ENCODE results near the gene HPGDS. TPM values are rescaled to one million over a fixed set of nuclear protein-coding genes. Genes with fewer than 3 reads are reported as not detected.

The HPGDS gene
- total and polyA plus RNA-seq, 4 donors: 0.08 to 4.9 (median 0.18) TPM

DNA sequence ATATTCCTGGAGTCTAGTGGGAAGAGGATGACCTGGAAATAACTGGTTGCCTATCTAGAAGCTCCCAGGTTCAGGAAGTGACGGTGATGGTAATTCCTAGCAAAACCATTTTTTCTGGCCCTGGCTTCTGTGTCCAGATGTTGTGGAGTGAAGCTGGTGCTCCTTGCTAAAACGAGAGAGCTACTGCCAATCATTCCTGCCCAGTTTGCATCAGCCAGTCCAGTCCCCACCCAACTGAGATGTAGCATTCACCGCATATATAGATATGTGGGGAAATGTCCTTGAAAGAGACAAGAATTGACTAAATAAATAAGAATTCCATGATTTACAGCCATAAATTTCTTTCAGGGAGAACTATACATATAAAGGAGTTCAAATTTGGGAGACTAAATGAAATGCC lies 6.3 kb downstream of the HPGDS start:
- Histone ChIP-seq H3K27ac (ENCODE audit: low read depth in 1 of 2, low read length in 2 of 2) (no peak overlapping the region), H3K4me1 (ENCODE audit: control insufficient read depth in 4 of 4, insufficient read depth in 4 of 4, low read length in 3 of 4) (no peaks in the 10 kb centered on the region), H3K9me3 (ENCODE audit: control insufficient read depth in 4 of 4, low read length in 3 of 4) (no peaks in the 10 kb centered on the region), H3K9ac (ENCODE audit: low read depth in 1 of 2, low read length in 2 of 2) (no peak overlapping the region), H3K27me3 (ENCODE audit: control insufficient read depth in 4 of 4, insufficient read depth in 4 of 4, low read length in 3 of 4) (no peaks in the 10 kb centered on the region), H3K36me3 (ENCODE audit: control insufficient read depth in 4 of 4, insufficient read depth in 3 of 4, low read depth in 1 of 4, low read length in 3 of 4) (no peaks in the 10 kb centered on the region), H3K4me3 (ENCODE audit: low read depth in 1 of 3, low read length in 3 of 3) (no peak overlapping the region)
- 83% methylated on average over 3 of the region's 3 CpGs for WGBS
- no peak for DNase-seq (ENCODE audit: low spot score)
- TF ChIP-seq SP1 (IDR thresholded peaks at IDR 0.05) (no peak), NR2F2 (IDR thresholded peaks at IDR 0.05) (no peak), FOXA1 (IDR thresholded peaks at IDR 0.05) (no peak), TAF1 (conservative IDR thresholded peaks at IDR 0.05) (no peak), REST (IDR thresholded peaks at IDR 0.05) (no peak), EGR1 (IDR thresholded peaks at IDR 0.05; ENCODE audit: low read depth in 2 of 2) (no peak), RAD21 (IDR thresholded peaks at IDR 0.05) (no peak), ZBTB33 (IDR thresholded peaks at IDR 0.05) (no peak), GABPA (IDR thresholded peaks at IDR 0.05 in 1 of 2, conservative IDR thresholded peaks at IDR 0.05 in 1 of 2) (no peak), RXRA (IDR thresholded peaks at IDR 0.05) (no peak)
- TF ChIP-seq, protein P1, sequence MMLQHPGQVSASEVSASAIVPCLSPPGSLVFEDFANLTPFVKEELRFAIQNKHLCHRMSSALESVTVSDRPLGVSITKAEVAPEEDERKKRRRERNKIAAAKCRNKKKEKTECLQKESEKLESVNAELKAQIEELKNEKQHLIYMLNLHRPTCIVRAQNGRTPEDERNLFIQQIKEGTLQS (IDR thresholded peaks at IDR 0.05): no peak

- Histone ChIP-seq H3K9ac (ENCODE audit: low read depth in 1 of 2, low read length in 2 of 2) (no peak overlapping the region), H3K27me3 (ENCODE audit: control insufficient read depth in 4 of 4, insufficient read depth in 4 of 4, low read length in 3 of 4) (no peaks in the 10 kb centered on the region), H3K4me3 (ENCODE audit: low read depth in 1 of 3, low read length in 3 of 3) (no peak overlapping the region), H3K27ac (ENCODE audit: low read depth in 1 of 2, low read length in 2 of 2) (no peak overlapping the region), H3K9me3 (ENCODE audit: control insufficient read depth in 4 of 4, low read length in 3 of 4) (no peaks in the 10 kb centered on the region), H3K36me3 (ENCODE audit: control insufficient read depth in 4 of 4, insufficient read depth in 3 of 4, low read depth in 1 of 4, low read length in 3 of 4) (no peaks in the 10 kb centered on the region), H3K4me1 (ENCODE audit: control insufficient read depth in 4 of 4, insufficient read depth in 4 of 4, low read length in 3 of 4) (no peaks in the 10 kb centered on the region)
- DNase-seq (ENCODE audit: low spot score): no peak
- TF ChIP-seq RAD21 (IDR thresholded peaks at IDR 0.05) (no peak), NR2F2 (IDR thresholded peaks at IDR 0.05) (no peak), FOXA1 (IDR thresholded peaks at IDR 0.05) (no peak), SP1 (IDR thresholded peaks at IDR 0.05) (no peak), EGR1 (IDR thresholded peaks at IDR 0.05; ENCODE audit: low read depth in 2 of 2) (no peak)
- TF ChIP-seq, protein P1 (IDR thresholded peaks at IDR 0.05): no peak
- WGBS: 91% methylated on average over 3 of the region's 3 CpGs
Observed at GRCh38 chr4:94334962-94335361, 7.7 kb downstream of the HPGDS start.

DNA sequence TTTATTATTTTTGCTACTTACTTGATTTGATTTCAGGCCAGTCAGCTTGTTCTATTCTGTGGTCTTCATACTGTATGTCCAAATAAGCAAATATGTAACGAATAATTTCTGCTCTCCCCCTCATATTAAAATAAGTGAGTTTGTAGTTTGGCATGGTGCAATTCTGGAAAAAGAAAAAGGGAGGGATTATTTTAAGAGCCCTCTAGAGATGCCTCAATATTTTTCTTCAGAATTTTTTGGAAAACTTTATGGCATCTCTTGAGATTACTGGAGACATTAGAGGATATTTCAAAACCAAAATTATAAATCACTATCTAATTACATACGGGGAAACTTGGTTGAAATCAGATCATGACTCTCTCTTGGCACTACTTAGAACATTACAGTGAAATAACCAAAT lies 8.2 kb downstream of the HPGDS start:
- WGBS: 87% methylated on average over 2 of the region's 2 CpGs
- DNase-seq (ENCODE audit: low spot score): no peak
- Histone ChIP-seq H3K4me3 (ENCODE audit: low read depth in 1 of 3, low read length in 3 of 3) (no peak overlapping the region), H3K36me3 (ENCODE audit: control insufficient read depth in 4 of 4, insufficient read depth in 3 of 4, low read depth in 1 of 4, low read length in 3 of 4) (no peaks in the 10 kb centered on the region), H3K9me3 (ENCODE audit: control insufficient read depth in 4 of 4, low read length in 3 of 4) (no peaks in the 10 kb centered on the region), H3K27me3 (ENCODE audit: control insufficient read depth in 4 of 4, insufficient read depth in 4 of 4, low read length in 3 of 4) (no peaks in the 10 kb centered on the region), H3K27ac (ENCODE audit: low read depth in 1 of 2, low read length in 2 of 2) (no peak overlapping the region), H3K4me1 (ENCODE audit: control insufficient read depth in 4 of 4, insufficient read depth in 4 of 4, low read length in 3 of 4) (no peaks in the 10 kb centered on the region), H3K9ac (ENCODE audit: low read depth in 1 of 2, low read length in 2 of 2) (no peak overlapping the region)
- TF ChIP-seq YY1 (IDR thresholded peaks at IDR 0.05) (no peak), NR2F2 (IDR thresholded peaks at IDR 0.05) (no peak), TAF1 (conservative IDR thresholded peaks at IDR 0.05) (no peak), REST (IDR thresholded peaks at IDR 0.05) (no peak), MAX (IDR thresholded peaks at IDR 0.05) (no peak), ZBTB33 (IDR thresholded peaks at IDR 0.05) (no peak), FOXA2 (IDR thresholded peaks at IDR 0.05) (no peak)
- TF ChIP-seq, protein P1 (IDR thresholded peaks at IDR 0.05): no peak

All from liver (tissue), 9 donors.